ENCODE data around the gene GPR18.
"Not testable (repeated sequence)": the region's sequence is repeated elsewhere in the genome, so short reads cannot be mapped to it uniquely, and the experiment has no call there.

Gene GPR18

GRCh38 chr13:99237981-99238662, 20.1 kb downstream of the GPR18 start:
- H3K9me3 Mint-ChIP-seq, result no peaks in the 10 kb centered on the region
- H3K36me3 Mint-ChIP-seq, result peaks cover 20% of the 10 kb centered on the region
- H3K4me1 Mint-ChIP-seq, result peaks cover 69% of the 10 kb centered on the region
- H3K4me3 Mint-ChIP-seq, result peak overlapping the region; percentile 88
- H3K27me3 Mint-ChIP-seq, result no peaks in the 10 kb centered on the region
- H3K27ac Mint-ChIP-seq, result peak overlapping the region; percentile 99

- no peaks in the 10 kb centered on the region for H3K9me3 Mint-ChIP-seq
- H3K27me3 Mint-ChIP-seq, result no peaks in the 10 kb centered on the region
- H3K36me3 Mint-ChIP-seq, result peaks cover 11% of the 10 kb centered on the region
- H3K4me3 Mint-ChIP-seq, result peak overlapping the region; percentile 21
- peaks cover 76% of the 10 kb centered on the region for H3K4me1 Mint-ChIP-seq
- peak overlapping the region; percentile 53 for H3K27ac Mint-ChIP-seq
These were observed 26.5 kb downstream of the GPR18 start for GRCh38 chr13:99231721-99232120.

GRCh38 chr13:99230991-99231390, 27.2 kb downstream of the GPR18 start:
- H3K9me3 Mint-ChIP-seq, result no peaks in the 10 kb centered on the region
- no peaks in the 10 kb centered on the region for H3K27me3 Mint-ChIP-seq
- peaks cover 9% of the 10 kb centered on the region for H3K36me3 Mint-ChIP-seq
- no peak overlapping the region for H3K27ac Mint-ChIP-seq
- peaks cover 76% of the 10 kb centered on the region for H3K4me1 Mint-ChIP-seq
- H3K4me3 Mint-ChIP-seq, result no peak overlapping the region

- H3K9me3 Mint-ChIP-seq, H3K27ac Mint-ChIP-seq, H3K27me3 Mint-ChIP-seq, H3K36me3 Mint-ChIP-seq, H3K4me3 Mint-ChIP-seq: not testable (repeated sequence)
- H3K4me1 Mint-ChIP-seq, result peaks cover 76% of the 10 kb centered on the region
These were observed 27.6 kb downstream of the GPR18 start for GRCh38 chr13:99230588-99230987.

GRCh38 chr13:99228737-99229691, 29.2 kb downstream of the GPR18 start:
- Mint-ChIP-seq H3K9me3 (no peaks in the 10 kb centered on the region), H3K4me1 (peaks cover 79% of the 10 kb centered on the region), H3K36me3 (peaks cover 7% of the 10 kb centered on the region), H3K27ac (peak overlapping the region; percentile 30), H3K27me3 (no peaks in the 10 kb centered on the region), H3K4me3 (peak overlapping the region; percentile 78)

- Mint-ChIP-seq H3K4me1 (peaks cover 82% of the 10 kb centered on the region), H3K4me3 (peak overlapping the region; percentile 78), H3K36me3 (peaks cover 13% of the 10 kb centered on the region)
These were observed 30.1 kb downstream of the GPR18 start for GRCh38 chr13:99227909-99228688.

GRCh38 chr13:99227331-99227900, 30.8 kb downstream of the GPR18 start:
- Mint-ChIP-seq H3K36me3 (peaks cover 13% of the 10 kb centered on the region), H3K4me1 (peaks cover 89% of the 10 kb centered on the region), H3K27me3 (no peaks in the 10 kb centered on the region), H3K27ac (peak overlapping the region; percentile 21), H3K9me3 (no peaks in the 10 kb centered on the region), H3K4me3 (peak overlapping the region; percentile 65)

More at GRCh38 chr13:99227909-99228688, 30.1 kb downstream of the GPR18 start:
- Mint-ChIP-seq H3K27ac (peak overlapping the region; percentile 30), H3K27me3 (no peaks in the 10 kb centered on the region), H3K9me3 (no peaks in the 10 kb centered on the region)

- H3K4me3 Mint-ChIP-seq, result peak overlapping the region; percentile 5
- peak overlapping the region; percentile 46 for H3K27ac Mint-ChIP-seq
- H3K4me1 Mint-ChIP-seq, result peaks cover 92% of the 10 kb centered on the region
- no peaks in the 10 kb centered on the region for H3K9me3 Mint-ChIP-seq
- H3K27me3 Mint-ChIP-seq, result no peaks in the 10 kb centered on the region
- peaks cover 11% of the 10 kb centered on the region for H3K36me3 Mint-ChIP-seq
These were observed 31.7 kb downstream of the GPR18 start for GRCh38 chr13:99226513-99226912.

- Mint-ChIP-seq H3K4me1 (peaks cover 94% of the 10 kb centered on the region), H3K9me3 (no peaks in the 10 kb centered on the region), H3K36me3 (peaks cover 11% of the 10 kb centered on the region), H3K27me3 (no peaks in the 10 kb centered on the region), H3K4me3 (no peak overlapping the region), H3K27ac (no peak overlapping the region)
These were observed 33.1 kb downstream of the GPR18 start for GRCh38 chr13:99225078-99225477.

GRCh38 chr13:99224021-99224420, 34.2 kb downstream of the GPR18 start:
- peaks cover 92% of the 10 kb centered on the region for H3K4me1 Mint-ChIP-seq
- no peaks in the 10 kb centered on the region for H3K9me3 Mint-ChIP-seq
- peak overlapping the region; percentile 34 for H3K4me3 Mint-ChIP-seq
- no peaks in the 10 kb centered on the region for H3K27me3 Mint-ChIP-seq
- peaks cover 11% of the 10 kb centered on the region for H3K36me3 Mint-ChIP-seq
- H3K27ac Mint-ChIP-seq, result peak overlapping the region; percentile 82

- no peaks in the 10 kb centered on the region for H3K27me3 Mint-ChIP-seq
- H3K36me3 Mint-ChIP-seq, result peaks cover 11% of the 10 kb centered on the region
- peaks cover 92% of the 10 kb centered on the region for H3K4me1 Mint-ChIP-seq
- peak overlapping the region; percentile 34 for H3K4me3 Mint-ChIP-seq
- no peaks in the 10 kb centered on the region for H3K9me3 Mint-ChIP-seq
- H3K27ac Mint-ChIP-seq, result peak overlapping the region; percentile 85
These were observed 34.6 kb downstream of the GPR18 start for GRCh38 chr13:99223587-99223986.

- Mint-ChIP-seq H3K4me1 (peaks cover 96% of the 10 kb centered on the region), H3K36me3 (peaks cover 9% of the 10 kb centered on the region), H3K4me3 (peak overlapping the region; percentile 31), H3K27ac (peak overlapping the region; percentile 93), H3K27me3 (no peaks in the 10 kb centered on the region), H3K9me3 (no peaks in the 10 kb centered on the region)
These were observed 36.5 kb downstream of the GPR18 start for GRCh38 chr13:99221567-99222239.

GRCh38 chr13:99220199-99220935, 37.8 kb downstream of the GPR18 start:
- Mint-ChIP-seq H3K9me3 (no peaks in the 10 kb centered on the region), H3K27me3 (no peaks in the 10 kb centered on the region), H3K36me3 (peaks cover 9% of the 10 kb centered on the region), H3K4me3 (peak overlapping the region; percentile 56), H3K4me1 (peaks cover 94% of the 10 kb centered on the region), H3K27ac (peak overlapping the region; percentile 93)

- Mint-ChIP-seq H3K4me1 (peaks cover 94% of the 10 kb centered on the region), H3K36me3 (peaks cover 11% of the 10 kb centered on the region), H3K27ac (peak overlapping the region; percentile 97)
These were observed 39.2 kb downstream of the GPR18 start for GRCh38 chr13:99218969-99219368.

More at GRCh38 chr13:99218969-99219368, 39.2 kb downstream of the GPR18 start:
- Mint-ChIP-seq H3K9me3 (no peaks in the 10 kb centered on the region), H3K27me3 (no peaks in the 10 kb centered on the region), H3K4me3 (peak overlapping the region; percentile 78)

Data from activated naive CD4-positive, alpha-beta T cell treated with anti-CD3 and anti-CD28 coated beads, Interleukin-2, amount 50 U/mL, for 24 hours (primary cell).